B cell (primary cell): ENCODE data around the gene MYLK3. TPM values are rescaled to one million over a fixed set of nuclear protein-coding genes. Genes with fewer than 3 reads are reported as not detected.

Experiments
- ATAC-seq: fragments of 200-7000 bp; cut with Tn5 transposase; one replicate; pipeline ENCODE4 v1.10.0; 2021; ENCODE audit warnings: low read depth, mild to moderate bottlenecking, moderate number of reproducible peaks, moderate library complexity
- CTCF ChIA-PET: fragments of 350-600 bp; sonication (Branson Sonifier 250); formaldehyde crosslinking; loops from one replicate; lab custom pipeline; 2021; ENCODE audit warnings: antibody characterized with exemption, inconsistent platforms; lab: Charles Lee
- POLR2A ChIA-PET: fragments of 350-600 bp; sonication (Branson Sonifier 250); formaldehyde crosslinking; loops from one replicate; lab custom pipeline; 2021; ENCODE audit warnings: antibody characterized with exemption; lab: Charles Lee
- DNase-seq: peaks from one replicate; pipeline ENCODE4 v3.0.0; 2013
- H2AFZ ChIP-seq: 2 replicates; pipeline ENCODE4 v1.6.1; 2012; ENCODE audit warnings: mild to moderate bottlenecking, low read depth, low read length; ENCODE audit not compliant: insufficient read depth, poor library complexity, severe bottlenecking
- H3K27ac ChIP-seq, 2 donors: 1 replicate in 1 of 2; 2 replicates in 1 of 2; pipeline ENCODE4 v1.5.1; 2012 to 2013; ENCODE audit warnings: low read length in 2 of 2, mild to moderate bottlenecking in 2 of 2, moderate library complexity in 1 of 2
- H3K27me3 ChIP-seq, 4 experiments: fragments of 200-600 bp in 1 of 4; sonication (generic) in 1 of 4; replicated peaks in 1 of 4; 1 replicate in 2 of 4; 2 replicates in 2 of 4; pipeline versions ENCODE4 v1.6.1 to v1.7.0; 2013 to 2016; ENCODE audit warnings: low read length in 3 of 4, mild to moderate bottlenecking in 2 of 4, mixed read lengths in 1 of 4, moderate library complexity in 1 of 4; ENCODE audit not compliant: insufficient read depth in 4 of 4, control insufficient read depth in 3 of 4; ENCODE audit errors: control extremely low read depth in 1 of 4
- H3K36me3 ChIP-seq, 2 experiments: replicated peaks in 1 of 2; 1 replicate in 1 of 2; 2 replicates in 1 of 2; pipeline versions ENCODE4 v1.6.1 to v1.7.1; 2013; ENCODE audit warnings: low read length in 1 of 2; ENCODE audit not compliant: insufficient read depth in 2 of 2, control insufficient read depth in 1 of 2; ENCODE audit errors: control extremely low read depth in 1 of 2, extremely low read depth in 1 of 2
- H3K4me1 ChIP-seq, 2 donors: fragments of 200-600 bp in 1 of 2; sonication (generic) in 1 of 2; 1 replicate in 1 of 2; 2 replicates in 1 of 2; pipeline versions ENCODE4 v1.5.1 to v1.6.1; 2013 to 2017; ENCODE audit warnings: low read length in 2 of 2; ENCODE audit not compliant: control insufficient read depth in 2 of 2, insufficient read depth in 2 of 2
- H3K4me2 ChIP-seq: replicated peaks from 2 replicates; pipeline ENCODE3; 2012; ENCODE audit warnings: mild to moderate bottlenecking, low read depth, low read length; ENCODE audit not compliant: poor library complexity, severe bottlenecking
- H3K4me3 ChIP-seq, 5 experiments: fragments of 200-600 bp in 1 of 5; sonication (generic) in 1 of 5; 1 replicate in 3 of 5; 2 replicates in 2 of 5; pipeline versions ENCODE4 v1.5.1 to v1.7.0; 2011 to 2016; ENCODE audit warnings: low read length in 4 of 5, mild to moderate bottlenecking in 4 of 5, low read depth in 2 of 5, control low read depth in 1 of 5, moderate library complexity in 1 of 5; ENCODE audit not compliant: insufficient read depth in 1 of 5; ENCODE audit errors: control extremely low read depth in 1 of 5, extremely low read depth in 1 of 5
- H3K79me2 ChIP-seq: fragments of 200-600 bp; sonication (generic); one replicate; pipeline ENCODE4 v1.6.0; 2016; ENCODE audit warnings: low read length; ENCODE audit not compliant: control insufficient read depth, insufficient read depth
- H3K9ac ChIP-seq: fragments of 200-600 bp; sonication (generic); 2 replicates; pipeline ENCODE4 v1.6.1; 2017; ENCODE audit warnings: mild to moderate bottlenecking, low read length, moderate library complexity
- H3K9me3 ChIP-seq, 3 donors: one replicate each; pipeline versions ENCODE4 v1.6.1 to v1.7.1; 2013; ENCODE audit warnings: low read length in 2 of 3; ENCODE audit not compliant: control insufficient read depth in 2 of 3, insufficient read depth in 1 of 3; ENCODE audit errors: control extremely low read depth in 1 of 3
- H4K20me1 ChIP-seq: 2 replicates; pipeline ENCODE4 v1.6.0; 2012; ENCODE audit warnings: mild to moderate bottlenecking, low read length; ENCODE audit not compliant: insufficient read depth, control insufficient read depth, poor library complexity, severe bottlenecking
- H3K27ac Mint-ChIP-seq: one replicate; pipeline ENCODE4 v1.8.0; 2021; ENCODE audit warnings: mixed read lengths
- H3K27me3 Mint-ChIP-seq: one replicate; pipeline ENCODE4 v1.8.0; 2021; ENCODE audit warnings: mixed read lengths
- H3K4me1 Mint-ChIP-seq: one replicate; pipeline ENCODE4 v1.8.0; 2021; ENCODE audit warnings: mixed read lengths
- H3K4me3 Mint-ChIP-seq: one replicate; pipeline ENCODE4 v1.8.0; 2021; ENCODE audit warnings: mixed read lengths
- H3K9me3 Mint-ChIP-seq: one replicate; pipeline ENCODE4 v1.8.0; 2022; ENCODE audit warnings: mixed read lengths; ENCODE audit not compliant: insufficient read depth
- EZH2 ChIP-seq: IDR thresholded peaks from 2 replicates; pipeline ENCODE4 v1.6.1; 2012; ENCODE audit warnings: borderline replicate concordance, low read depth, mild to moderate bottlenecking, moderate library complexity, low read length; ENCODE audit not compliant: insufficient read depth, poor library complexity, severe bottlenecking
- WGBS: methylation state at CpG from one replicate; pipeline ENCODE4 v1.1.5; 2013; ENCODE audit warnings: missing lambda C conversion rate; ENCODE audit not compliant: insufficient coverage; 5-methylcytosine and 5-hydroxymethylcytosine counted together
- intact Hi-C: fragments of 100-400 bp; cut with micrococcal nuclease; formaldehyde crosslinking; loops from one replicate; pipeline ENCODE4 v1.10.0; 2022
- polyA plus RNA-seq: library from polyadenylated mRNA; depleted of rRNA; stranded (reverse); fragments of >200 nt; gene quantifications from 2 replicates; pipeline ENCODE4 v1.2.3, GENCODE V29; 2012
- total RNA-seq, 2 donors: library from RNA; stranded (reverse); fragments of 120-200 nt in 1 of 2; gene quantifications; 1 replicate in 1 of 2; 2 replicates in 1 of 2; pipeline versions ENCODE4 v1.2.3 to v1.2.4, GENCODE V29; 2013 to 2022
- TF ChIP-seq, protein P1 (sequence below): fragments of 200-600 bp; IDR thresholded peaks from one replicate; pipeline ENCODE4 v1.8.0; 2022; ENCODE audit warnings: antibody characterized with exemption, mild to moderate bottlenecking

The MYLK3 gene
- total and polyA plus RNA-seq, 2 donors (not counting 1 experiment from before 2014, with no cell fraction given) = 0.01 to 0.10 TPM

DNA sequence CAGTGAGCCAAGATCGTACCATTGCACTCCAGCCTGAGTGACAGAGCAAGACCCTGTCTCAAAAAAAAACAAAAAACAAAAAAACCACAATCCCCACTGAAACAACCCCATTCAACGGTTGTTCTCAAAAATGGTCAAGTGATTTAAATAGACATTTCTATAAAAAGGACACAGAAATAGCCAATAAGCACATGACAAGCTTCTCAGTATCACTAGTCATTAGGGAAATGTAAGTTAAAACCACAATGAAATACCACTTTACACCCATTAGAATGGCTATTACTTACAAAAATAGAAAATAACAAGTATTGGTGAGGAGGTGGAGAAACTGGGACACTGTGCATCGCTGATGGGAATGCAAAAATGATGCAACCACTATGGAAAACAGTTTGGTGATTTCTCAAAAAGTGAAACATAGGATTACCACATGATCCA, 26.6 kb upstream of the MYLK3 start:
- intact Hi-C loops = no loop called here

DNA sequence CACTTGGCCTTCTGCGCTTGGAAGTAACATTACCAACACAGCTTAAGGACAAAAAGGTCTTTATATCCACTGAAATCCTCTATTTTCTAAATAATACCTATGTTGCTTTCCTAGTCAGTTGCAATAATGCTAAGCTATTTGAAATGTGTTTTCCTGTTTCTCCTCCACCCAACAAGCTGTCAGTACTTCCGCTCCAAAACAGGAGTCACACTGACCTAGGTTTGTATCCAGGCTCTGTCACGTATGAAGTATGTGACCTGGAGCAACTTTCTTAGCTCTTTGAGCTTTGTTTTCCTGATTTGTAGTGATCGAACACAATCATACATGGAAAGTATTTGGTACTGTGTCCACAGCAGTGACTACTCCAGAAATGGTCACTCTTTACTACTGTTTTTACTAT, 24.3 kb upstream of the MYLK3 start:
- H3K36me3 ChIP-seq = no peaks in the 10 kb centered on the region
- POLR2A ChIA-PET = no interaction called here
- H3K27me3 ChIP-seq = no peaks in the 10 kb centered on the region
- ATAC-seq (no peak), DNase-seq (no peak)
- H3K9me3 ChIP-seq = no peaks in the 10 kb centered on the region
- Mint-ChIP-seq H3K4me3 (no peak overlapping the region), H3K4me1 (peaks cover 12% of the 10 kb centered on the region), H3K27me3 (no peaks in the 10 kb centered on the region), H3K9me3 (no peaks in the 10 kb centered on the region), H3K27ac (no peak overlapping the region)
- H3K27ac ChIP-seq = no peak overlapping the region
- H3K4me3 ChIP-seq = no peak overlapping the region
- H4K20me1 ChIP-seq = no peaks in the 10 kb centered on the region
- no peak for TF ChIP-seq EZH2
- TF ChIP-seq, protein P1, sequence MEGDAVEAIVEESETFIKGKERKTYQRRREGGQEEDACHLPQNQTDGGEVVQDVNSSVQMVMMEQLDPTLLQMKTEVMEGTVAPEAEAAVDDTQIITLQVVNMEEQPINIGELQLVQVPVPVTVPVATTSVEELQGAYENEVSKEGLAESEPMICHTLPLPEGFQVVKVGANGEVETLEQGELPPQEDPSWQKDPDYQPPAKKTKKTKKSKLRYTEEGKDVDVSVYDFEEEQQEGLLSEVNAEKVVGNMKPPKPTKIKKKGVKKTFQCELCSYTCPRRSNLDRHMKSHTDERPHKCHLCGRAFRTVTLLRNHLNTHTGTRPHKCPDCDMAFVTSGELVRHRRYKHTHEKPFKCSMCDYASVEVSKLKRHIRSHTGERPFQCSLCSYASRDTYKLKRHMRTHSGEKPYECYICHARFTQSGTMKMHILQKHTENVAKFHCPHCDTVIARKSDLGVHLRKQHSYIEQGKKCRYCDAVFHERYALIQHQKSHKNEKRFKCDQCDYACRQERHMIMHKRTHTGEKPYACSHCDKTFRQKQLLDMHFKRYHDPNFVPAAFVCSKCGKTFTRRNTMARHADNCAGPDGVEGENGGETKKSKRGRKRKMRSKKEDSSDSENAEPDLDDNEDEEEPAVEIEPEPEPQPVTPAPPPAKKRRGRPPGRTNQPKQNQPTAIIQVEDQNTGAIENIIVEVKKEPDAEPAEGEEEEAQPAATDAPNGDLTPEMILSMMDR = no peak
- peaks cover 0 to 4% of the 10 kb centered on the region in 2 donors for H3K4me1 ChIP-seq
- WGBS = 100% methylated on average over 1 of the region's 4 CpGs
- no peak overlapping the region for H2AFZ ChIP-seq
- CTCF ChIA-PET = interaction anchor here (0.7 kb wide), 1 partner anchor 1665 kb away, joined by 5 read pairs; no protein-coding TSS in a partner anchor
- H3K9ac ChIP-seq = no peak overlapping the region
- intact Hi-C loops = no loop called here
- H3K4me2 ChIP-seq = no peak overlapping the region
- no peaks in the 10 kb centered on the region for H3K79me2 ChIP-seq

More for the DNA sequence above, 26.6 kb upstream of the MYLK3 start:
- Histone ChIP-seq H3K9me3 (peaks cover 0 to 12% (median 0%) of the 10 kb centered on the region in 3 donors), H3K27me3 (no peaks in the 10 kb centered on the region), H3K36me3 (no peaks in the 10 kb centered on the region), H3K4me2 (no peak overlapping the region), H3K79me2 (no peaks in the 10 kb centered on the region), H3K4me3 (no peak overlapping the region), H3K4me1 (peaks cover 0 to 4% of the 10 kb centered on the region in 2 donors), H3K27ac (no peak overlapping the region), H3K9ac (no peak overlapping the region), H2AFZ (no peak overlapping the region), H4K20me1 (no peaks in the 10 kb centered on the region)
- TF ChIP-seq EZH2 = no peak
- TF ChIP-seq, protein P1 = no peak
- ATAC-seq (no peak), DNase-seq (no peak)
- POLR2A ChIA-PET = no interaction called here
- WGBS = 17% methylated on average over 1 of the region's 3 CpGs
- Mint-ChIP-seq H3K4me1 (peaks cover 12% of the 10 kb centered on the region), H3K27me3 (no peaks in the 10 kb centered on the region), H3K9me3 (no peaks in the 10 kb centered on the region), H3K4me3 (no peak overlapping the region), H3K27ac (no peak overlapping the region)
- CTCF ChIA-PET = no interaction called here
